PC-3 (cell line): ENCODE measurements around the gene SMCR8.

ENCODE experiments used
- EZH2phosphoT487 ChIP-seq: fragments of 300-600 bp; sonication (generic); IDR thresholded peaks from 2 replicates; pipeline ENCODE4 v1.6.1; 2018; ENCODE audit warnings: mild to moderate bottlenecking, antibody characterized with exemption, low read length, borderline replicate concordance
- TF ChIP-seq, protein P1 (sequence below): fragments of 300-600 bp; sonication (generic); conservative IDR thresholded peaks from 2 replicates; pipeline ENCODE4 v1.5.1; 2017; ENCODE audit warnings: antibody characterized with exemption, low read depth, mild to moderate bottlenecking, low read length

DNA sequence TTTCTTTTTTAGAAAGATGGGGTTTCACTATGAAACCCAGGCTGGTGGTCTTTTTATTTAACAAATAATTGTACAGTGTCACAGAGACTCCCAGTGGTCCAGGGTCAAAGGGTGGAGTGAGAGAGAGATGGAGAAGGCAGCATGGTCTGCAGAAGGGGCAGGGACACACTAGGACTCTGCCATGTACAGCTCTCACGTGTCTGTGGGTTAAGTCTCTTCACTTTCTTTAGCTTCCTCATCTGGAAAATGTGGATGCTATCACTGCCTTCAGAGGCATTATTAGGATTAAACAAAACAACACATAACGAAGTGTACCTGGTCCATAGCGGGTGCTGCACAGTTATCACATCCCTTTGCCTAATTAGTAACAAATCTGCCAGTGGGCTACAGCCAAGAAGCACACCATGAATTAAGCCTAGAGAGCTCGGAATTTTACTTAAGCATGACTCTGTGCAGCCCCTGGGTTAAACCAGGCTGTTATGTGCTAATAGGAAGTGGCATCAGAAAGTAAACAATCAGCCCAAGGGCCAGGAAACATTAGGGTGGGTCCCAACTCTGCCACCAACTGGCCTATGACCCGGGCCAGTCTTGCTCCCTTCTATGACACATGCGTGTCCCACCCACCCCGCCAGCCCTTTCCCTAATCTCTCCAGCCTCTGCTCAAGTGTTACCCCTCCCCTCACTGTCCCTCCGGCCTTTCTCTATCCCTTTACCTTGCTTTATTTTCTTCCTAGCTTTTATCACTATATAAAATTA lies 14.2 kb upstream of the SMCR8 start:
- TF ChIP-seq, protein P1, sequence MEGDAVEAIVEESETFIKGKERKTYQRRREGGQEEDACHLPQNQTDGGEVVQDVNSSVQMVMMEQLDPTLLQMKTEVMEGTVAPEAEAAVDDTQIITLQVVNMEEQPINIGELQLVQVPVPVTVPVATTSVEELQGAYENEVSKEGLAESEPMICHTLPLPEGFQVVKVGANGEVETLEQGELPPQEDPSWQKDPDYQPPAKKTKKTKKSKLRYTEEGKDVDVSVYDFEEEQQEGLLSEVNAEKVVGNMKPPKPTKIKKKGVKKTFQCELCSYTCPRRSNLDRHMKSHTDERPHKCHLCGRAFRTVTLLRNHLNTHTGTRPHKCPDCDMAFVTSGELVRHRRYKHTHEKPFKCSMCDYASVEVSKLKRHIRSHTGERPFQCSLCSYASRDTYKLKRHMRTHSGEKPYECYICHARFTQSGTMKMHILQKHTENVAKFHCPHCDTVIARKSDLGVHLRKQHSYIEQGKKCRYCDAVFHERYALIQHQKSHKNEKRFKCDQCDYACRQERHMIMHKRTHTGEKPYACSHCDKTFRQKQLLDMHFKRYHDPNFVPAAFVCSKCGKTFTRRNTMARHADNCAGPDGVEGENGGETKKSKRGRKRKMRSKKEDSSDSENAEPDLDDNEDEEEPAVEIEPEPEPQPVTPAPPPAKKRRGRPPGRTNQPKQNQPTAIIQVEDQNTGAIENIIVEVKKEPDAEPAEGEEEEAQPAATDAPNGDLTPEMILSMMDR: no peak
- no peak for TF ChIP-seq EZH2phosphoT487
